Stomach smooth muscle (tissue), 2 donors: ENCODE measurements around the gene MIDN.
"Not testable (repeated sequence)": the region's sequence is repeated elsewhere in the genome, so short reads cannot be mapped to it uniquely, and the experiment has no call there.

Source experiments
- H3K27ac ChIP-seq: one replicate; pipeline ENCODE4 v1.7.0; 2013; ENCODE audit warnings: mild to moderate bottlenecking, low read length, inconsistent platforms
- H3K27me3 ChIP-seq, 2 donors: one replicate each; pipeline ENCODE4 v1.7.0; 2013; ENCODE audit warnings: low read length in 2 of 2; ENCODE audit not compliant: insufficient read depth in 2 of 2, control insufficient read depth in 1 of 2
- H3K36me3 ChIP-seq, 2 donors: one replicate each; pipeline ENCODE4 v1.7.0; 2013; ENCODE audit warnings: low read length in 2 of 2; ENCODE audit not compliant: control insufficient read depth in 2 of 2, insufficient read depth in 2 of 2
- H3K4me1 ChIP-seq: one replicate; pipeline ENCODE4 v1.7.0; 2013; ENCODE audit warnings: low read length; ENCODE audit not compliant: control insufficient read depth, insufficient read depth
- H3K4me3 ChIP-seq, 2 donors: one replicate each; pipeline ENCODE4 v1.7.0; 2013; ENCODE audit warnings: low read length in 2 of 2
- H3K9ac ChIP-seq, 2 donors: one replicate each; pipeline ENCODE4 v1.7.0; 2013; ENCODE audit warnings: low read length in 2 of 2, mild to moderate bottlenecking in 1 of 2
- H3K9me3 ChIP-seq, 2 donors: one replicate each; pipeline ENCODE4 v1.7.0; 2013; ENCODE audit warnings: low read length in 2 of 2; ENCODE audit not compliant: control insufficient read depth in 2 of 2
- donor health status: healthy.
- donor health status: Pancreatic carcinoma.

The MIDN gene

GRCh38 chr19:1296078-1296477 is 47.7 kb downstream of the MIDN start:
- H3K36me3 ChIP-seq, result no peaks in the 10 kb centered on the region
- H3K27me3 ChIP-seq, result peaks cover 19 to 37% of the 10 kb centered on the region in 2 donors

GRCh38 chr19:1296575-1297271 is 48.3 kb downstream of the MIDN start:
- H3K4me3 ChIP-seq, result no peak overlapping the region
- no peak overlapping the region for H3K27ac ChIP-seq
- no peaks in the 10 kb centered on the region for H3K9me3 ChIP-seq
- peaks cover 19 to 32% of the 10 kb centered on the region in 2 donors for H3K27me3 ChIP-seq
- peaks cover 4% of the 10 kb centered on the region for H3K4me1 ChIP-seq
- H3K9ac ChIP-seq, result no peak overlapping the region
- no peaks in the 10 kb centered on the region for H3K36me3 ChIP-seq

More at GRCh38 chr19:1296078-1296477, 47.7 kb downstream of the MIDN start:
- Histone ChIP-seq H3K4me3 (no peak overlapping the region), H3K4me1 (peaks cover 4% of the 10 kb centered on the region), H3K9ac (no peak overlapping the region), H3K27ac (no peak overlapping the region), H3K9me3 (no peaks in the 10 kb centered on the region)

- no peak overlapping the region for H3K9ac ChIP-seq
- no peak overlapping the region for H3K27ac ChIP-seq
- H3K4me1 ChIP-seq, result peaks cover 4% of the 10 kb centered on the region
- no peak overlapping the region for H3K4me3 ChIP-seq
- H3K9me3 ChIP-seq, result no peaks in the 10 kb centered on the region
- peaks cover 14 to 24% of the 10 kb centered on the region in 2 donors for H3K27me3 ChIP-seq
- no peaks in the 10 kb centered on the region for H3K36me3 ChIP-seq
Observed at GRCh38 chr19:1298235-1298634, 49.9 kb downstream of the MIDN start.

GRCh38 chr19:1299801-1300200 is 51.4 kb downstream of the MIDN start:
- Histone ChIP-seq H3K9ac (no peak overlapping the region), H3K9me3 (no peaks in the 10 kb centered on the region), H3K27ac (no peak overlapping the region), H3K27me3 (peaks cover 9 to 12% of the 10 kb centered on the region in 2 donors), H3K4me1 (peaks cover 6% of the 10 kb centered on the region), H3K4me3 (no peak overlapping the region), H3K36me3 (no peaks in the 10 kb centered on the region)

- H3K36me3 ChIP-seq, result no peaks in the 10 kb centered on the region
- peaks cover 4 to 5% of the 10 kb centered on the region in 2 donors for H3K27me3 ChIP-seq
- no peak overlapping the region for H3K27ac ChIP-seq
- H3K4me1 ChIP-seq, result peaks cover 2% of the 10 kb centered on the region
- no peaks in the 10 kb centered on the region for H3K9me3 ChIP-seq
- H3K4me3 ChIP-seq, result no peak overlapping the region
- no peak overlapping the region for H3K9ac ChIP-seq
Observed at GRCh38 chr19:1300744-1301490, 52.5 kb downstream of the MIDN start.

- Histone ChIP-seq H3K27me3 (no peaks in the 10 kb centered on the region), H3K9ac (no peak overlapping the region), H3K4me3 (no peak overlapping the region), H3K4me1 (peaks cover 2% of the 10 kb centered on the region), H3K27ac (no peak overlapping the region), H3K36me3 (no peaks in the 10 kb centered on the region), H3K9me3 (no peaks in the 10 kb centered on the region)
Observed at GRCh38 chr19:1302533-1303239, 54.3 kb downstream of the MIDN start.

- Histone ChIP-seq H3K4me1 (peaks cover 2% of the 10 kb centered on the region), H3K27me3 (peaks cover 1 to 3% of the 10 kb centered on the region in 2 donors), H3K9ac (no peak overlapping the region), H3K4me3 (no peak overlapping the region), H3K27ac (no peak overlapping the region), H3K9me3 (no peaks in the 10 kb centered on the region), H3K36me3 (no peaks in the 10 kb centered on the region)
Observed at GRCh38 chr19:1304197-1304924, 56.0 kb downstream of the MIDN start.

- H3K9me3 ChIP-seq, H3K4me3 ChIP-seq, H3K27ac ChIP-seq, H3K9ac ChIP-seq, H3K27me3 ChIP-seq, H3K4me1 ChIP-seq, H3K36me3 ChIP-seq: not testable (repeated sequence)
Observed at GRCh38 chr19:1305354-1305753, 57.0 kb downstream of the MIDN start.

- H3K4me3 ChIP-seq, result no peak overlapping the region
- peaks cover 7 to 17% of the 10 kb centered on the region in 2 donors for H3K27me3 ChIP-seq
- no peaks in the 10 kb centered on the region for H3K9me3 ChIP-seq
- H3K27ac ChIP-seq, result no peak overlapping the region
- H3K36me3 ChIP-seq, result no peaks in the 10 kb centered on the region
- peaks cover 2% of the 10 kb centered on the region for H3K4me1 ChIP-seq
- no peak overlapping the region for H3K9ac ChIP-seq
Observed at GRCh38 chr19:1307320-1307719, 58.9 kb downstream of the MIDN start.

- Histone ChIP-seq H3K4me3 (no peak overlapping the region), H3K9me3 (no peaks in the 10 kb centered on the region), H3K27me3 (peaks cover 7 to 17% of the 10 kb centered on the region in 2 donors), H3K9ac (no peak overlapping the region), H3K4me1 (peaks cover 2% of the 10 kb centered on the region), H3K36me3 (no peaks in the 10 kb centered on the region), H3K27ac (no peak overlapping the region)
Observed at GRCh38 chr19:1307755-1308303, 59.4 kb downstream of the MIDN start.
